GF-D8 (cell line): ENCODE results near the gene SLC24A3.

Source experiments
- DNase-seq: peaks from one replicate; lab custom pipeline; 2025; lab: John Stamatoyannopoulos, UW

The SLC24A3 gene

DNA sequence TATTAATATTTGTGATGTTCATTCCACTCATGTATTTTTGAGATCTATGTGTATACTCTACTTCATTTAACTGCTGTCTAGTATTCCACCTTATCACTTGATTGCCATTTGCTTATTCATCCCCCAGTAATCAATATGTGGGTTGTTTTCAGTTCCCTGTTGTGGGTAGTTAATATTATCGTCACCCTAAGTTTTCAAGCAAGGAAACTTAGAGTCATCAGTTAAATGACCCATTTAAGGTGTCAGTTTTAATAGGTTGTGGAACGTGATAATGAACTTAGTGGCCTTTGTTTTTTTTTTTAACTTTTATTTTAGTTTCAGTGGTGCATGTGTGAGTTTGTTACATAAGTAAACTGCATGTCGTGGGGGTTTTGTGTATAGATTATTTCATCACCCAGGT lies 90.3 kb downstream of the SLC24A3 start:
- no peak for DNase-seq

- DNase-seq, result no peak
Measured at GRCh38 chr20:19304389-19304788, 91.9 kb downstream of the SLC24A3 start.

DNA sequence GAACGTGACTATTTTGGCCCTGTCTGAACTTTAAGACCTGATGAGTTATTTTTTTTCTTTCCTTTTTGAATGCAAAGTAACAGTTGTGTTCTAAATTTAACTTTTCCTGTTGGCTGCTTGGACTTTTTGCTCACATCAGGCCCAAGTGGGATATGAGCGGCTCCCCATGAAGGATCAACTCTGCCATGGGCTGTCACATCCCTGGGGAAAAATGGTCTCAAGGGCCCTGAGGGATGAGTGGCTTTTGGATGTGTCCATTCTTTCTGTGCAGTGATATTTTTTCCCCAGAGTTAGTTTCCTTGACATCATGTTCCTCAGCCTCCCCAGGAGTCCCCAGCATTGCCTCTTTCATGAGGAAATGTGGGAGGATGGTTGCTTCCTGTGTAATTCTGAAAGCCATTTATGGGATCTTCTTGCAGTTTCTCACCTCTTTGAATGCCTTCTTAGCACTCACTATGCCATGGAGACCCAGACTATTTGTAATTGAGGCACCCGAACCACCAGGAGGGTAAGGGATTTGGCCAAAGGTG lies 92.5 kb downstream of the SLC24A3 start:
- DNase-seq, result no peak

DNA sequence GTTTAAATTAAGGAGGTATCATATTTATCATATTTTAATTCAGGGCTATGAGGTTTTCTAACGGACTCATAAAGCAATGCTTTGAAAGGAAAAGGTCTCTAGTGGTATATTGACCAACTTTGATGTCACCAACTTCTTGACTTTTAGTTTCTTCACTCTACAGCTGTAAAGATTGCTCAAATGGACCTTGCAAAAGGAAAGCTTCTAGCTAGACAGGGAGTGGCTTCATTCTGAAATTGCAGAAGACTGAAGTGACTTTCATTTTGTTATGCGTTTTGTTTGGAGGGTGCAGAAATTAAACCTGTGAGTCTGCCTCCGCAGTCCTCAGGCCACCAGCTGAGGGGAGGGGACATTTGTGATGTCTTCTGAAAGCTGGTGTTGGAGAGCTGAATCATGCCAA lies 95.7 kb downstream of the SLC24A3 start:
- DNase-seq, result no peak

DNA sequence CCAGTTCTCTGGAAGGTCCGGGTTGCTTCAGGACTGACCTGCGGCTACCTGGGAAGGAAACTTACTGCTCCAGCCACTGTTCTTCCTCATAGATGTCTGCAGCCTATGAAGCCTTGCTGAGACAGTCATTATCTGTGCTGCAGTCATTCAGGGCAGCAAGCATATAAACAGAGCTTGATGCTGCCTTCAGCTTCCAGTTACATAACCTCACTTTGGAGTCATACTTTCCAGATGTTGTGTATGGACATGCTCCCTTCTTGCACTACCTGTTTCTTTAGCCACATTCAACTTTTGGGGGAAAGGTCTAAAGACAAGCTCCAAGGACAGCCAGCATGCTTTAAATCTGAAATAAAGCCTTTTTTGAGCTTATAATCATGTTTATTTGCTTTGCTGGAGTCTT lies 98.1 kb downstream of the SLC24A3 start:
- no peak for DNase-seq

DNA sequence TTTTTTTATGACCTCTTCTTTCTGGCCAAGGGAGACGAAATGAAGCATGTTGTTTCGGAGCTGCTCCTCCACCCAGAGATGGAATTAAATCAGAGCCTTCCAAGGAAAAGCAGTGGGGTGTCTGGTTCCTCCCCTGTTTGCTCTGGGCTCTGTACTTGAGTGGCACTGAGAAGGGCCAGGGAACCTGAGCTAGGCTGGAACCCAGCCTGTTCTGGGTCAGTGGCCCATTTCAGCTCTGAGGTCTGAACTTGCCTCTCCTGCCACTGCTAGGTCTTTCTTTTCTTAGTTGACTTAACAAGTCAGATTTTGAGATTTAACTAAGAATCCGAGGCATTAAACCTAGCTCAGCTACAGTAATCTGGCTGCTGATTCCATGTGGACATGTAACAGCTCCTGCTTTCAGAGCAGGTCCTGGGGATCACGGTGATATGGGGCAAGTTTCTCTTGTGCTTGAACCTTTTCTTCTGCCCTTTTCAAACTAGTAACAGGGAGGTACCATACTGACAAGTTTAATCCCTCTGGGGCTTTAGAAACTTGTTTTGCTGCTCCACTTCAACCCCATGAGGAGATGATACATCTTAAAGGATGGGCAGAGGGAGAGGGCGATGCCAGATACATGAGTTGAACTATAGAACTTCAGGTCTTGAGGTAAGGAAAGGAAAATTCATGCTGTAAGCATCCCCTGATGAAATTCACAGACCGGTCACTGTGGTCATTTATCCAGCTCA lies 101.1 kb downstream of the SLC24A3 start:
- DNase-seq, result no peak

DNA sequence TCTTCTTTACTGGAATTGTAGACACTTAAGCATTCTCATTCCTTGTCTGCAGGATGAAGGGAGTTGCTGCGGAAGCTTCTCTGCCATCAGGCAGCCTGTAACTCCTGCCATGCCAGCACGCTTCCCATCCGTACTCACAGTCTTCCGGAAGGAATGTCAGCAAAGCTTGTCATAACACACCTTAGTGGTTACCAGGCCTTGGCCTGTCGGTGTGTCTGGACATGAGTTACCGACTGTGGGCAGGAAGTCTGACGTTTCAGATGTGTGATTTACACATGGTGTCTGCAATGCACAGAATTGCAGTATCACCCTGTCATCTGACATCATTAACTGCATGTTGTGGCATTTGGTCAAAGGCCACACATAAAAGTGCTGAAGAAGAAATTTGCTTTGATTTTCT lies 102.2 kb downstream of the SLC24A3 start:
- no peak for DNase-seq

GRCh38 chr20:19317237-19318069 lies 105.0 kb downstream of the SLC24A3 start:
- no peak for DNase-seq

DNA sequence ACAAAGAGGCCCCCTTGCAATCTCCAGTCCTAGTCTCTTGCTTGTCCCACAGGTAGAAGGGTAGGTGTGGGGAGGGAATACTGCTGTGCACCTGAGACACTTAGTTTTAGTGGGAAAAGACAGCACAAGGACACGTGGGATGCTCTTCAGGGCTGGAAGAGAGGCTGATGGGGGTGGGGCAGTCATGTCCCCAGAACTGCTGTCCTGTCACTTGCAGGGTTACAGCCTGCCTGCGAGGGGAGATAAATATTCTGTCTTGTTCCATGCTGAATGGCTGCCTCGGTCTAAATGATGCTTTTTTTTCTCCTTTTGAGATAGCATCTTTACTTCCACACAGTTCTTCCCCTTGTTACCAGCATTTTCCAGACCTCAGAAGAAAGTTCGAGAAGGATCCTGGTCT lies 106.2 kb downstream of the SLC24A3 start:
- DNase-seq, result no peak

- DNase-seq, result no peak
Measured at GRCh38 chr20:19320005-19320404, 107.6 kb downstream of the SLC24A3 start.

DNA sequence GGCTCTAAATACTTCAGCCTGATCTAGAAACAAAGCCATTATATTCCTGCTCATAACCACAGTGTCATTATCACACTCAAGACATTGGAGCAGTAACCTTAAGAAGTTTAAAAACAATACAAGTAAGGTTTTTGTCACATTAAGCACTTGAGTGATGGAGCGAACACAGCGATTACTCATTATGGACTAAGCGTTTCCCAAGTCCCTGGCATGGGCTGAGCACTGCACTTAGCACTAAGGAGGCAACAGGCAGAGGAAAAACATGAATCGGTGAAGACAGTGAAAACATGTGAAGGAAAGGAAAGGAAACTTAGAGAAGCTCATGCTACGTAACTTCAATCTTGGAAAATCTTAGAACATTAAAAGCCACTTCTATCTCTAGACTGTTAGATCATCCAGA lies 108.7 kb downstream of the SLC24A3 start:
- DNase-seq, result no peak

DNA sequence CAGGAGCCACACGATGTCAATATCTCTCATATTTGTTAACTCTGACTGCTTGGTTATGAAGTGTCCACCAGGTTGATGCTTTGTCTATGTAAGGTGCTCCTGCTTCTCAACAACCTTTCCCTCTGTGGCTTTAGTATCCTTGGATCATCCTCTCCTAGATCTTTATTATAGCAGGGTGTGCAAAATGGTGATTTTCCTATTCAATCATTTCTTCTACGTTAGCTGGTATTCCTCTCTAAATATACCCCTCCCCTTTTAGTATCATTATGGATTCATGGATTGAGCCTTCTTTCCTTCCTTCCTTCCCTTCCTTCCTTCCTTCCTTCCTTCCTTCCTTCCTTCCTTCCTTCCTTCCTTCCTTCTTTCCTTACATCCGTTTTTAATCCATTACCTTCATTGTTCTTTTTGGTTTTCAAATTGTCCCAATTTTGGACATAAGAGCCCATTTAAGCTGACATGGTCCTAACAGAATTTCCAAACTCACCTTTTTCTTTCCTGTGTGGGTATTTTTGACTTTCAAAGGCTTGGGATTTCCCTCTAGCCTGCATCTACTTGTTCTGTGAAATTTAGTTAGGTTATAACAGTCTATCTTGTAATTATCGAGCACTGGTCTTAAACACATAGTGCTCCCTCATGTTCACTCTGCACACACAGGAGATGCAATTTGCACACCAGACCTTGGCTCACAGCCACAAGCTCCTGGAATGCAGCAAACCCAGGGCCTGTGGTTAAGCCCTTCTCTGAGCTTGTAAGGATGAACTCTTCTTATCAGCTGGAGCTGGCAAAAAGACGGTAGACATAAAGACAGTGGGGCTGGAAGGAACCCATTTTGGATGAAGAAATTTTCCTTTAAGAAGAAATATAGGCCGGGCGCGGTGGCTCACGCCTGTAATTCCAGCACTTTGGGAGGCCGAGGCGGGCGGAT lies 109.9 kb downstream of the SLC24A3 start:
- no peak for DNase-seq

DNA sequence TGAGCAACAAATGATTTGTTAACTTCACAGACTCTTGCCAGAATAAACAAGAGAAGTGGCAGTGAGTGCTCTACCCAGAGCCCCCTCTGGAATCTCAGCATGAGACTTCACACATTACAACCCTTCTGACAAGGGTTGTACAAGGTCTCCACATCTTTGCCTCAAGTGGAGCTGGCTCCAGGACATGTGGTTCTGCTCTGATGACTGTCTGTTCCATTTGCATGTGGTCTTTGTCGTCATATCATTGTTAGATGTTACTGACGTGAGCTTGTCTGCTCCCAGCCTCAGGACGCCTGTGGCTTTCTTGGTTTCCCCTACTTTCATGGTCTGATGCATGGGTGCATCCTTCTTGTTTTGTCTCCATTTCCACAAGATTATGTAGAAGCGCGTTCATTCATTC lies 115.0 kb downstream of the SLC24A3 start:
- no peak for DNase-seq

GRCh38 chr20:19328676-19329075 lies 116.2 kb downstream of the SLC24A3 start:
- DNase-seq, result no peak

DNA sequence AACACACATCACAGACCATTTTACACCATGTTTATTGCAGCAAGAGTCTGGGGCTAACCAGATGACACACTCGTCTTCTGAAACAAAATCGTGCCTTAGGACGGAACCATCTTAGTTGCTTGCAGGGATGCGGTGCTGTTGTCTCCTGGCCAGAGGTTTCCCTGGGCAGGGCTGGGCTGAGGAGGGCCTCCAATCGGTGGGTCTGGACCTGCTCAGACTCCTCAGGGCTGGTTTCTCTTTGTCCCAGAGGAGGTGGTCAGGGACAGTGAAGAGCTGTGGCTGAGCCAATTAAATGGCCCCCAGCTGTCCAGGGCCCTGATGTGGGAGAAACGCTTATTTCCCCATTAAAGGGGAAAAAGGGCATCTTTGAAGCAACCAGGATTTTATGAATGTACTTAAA lies 117.6 kb downstream of the SLC24A3 start:
- no peak for DNase-seq

DNA sequence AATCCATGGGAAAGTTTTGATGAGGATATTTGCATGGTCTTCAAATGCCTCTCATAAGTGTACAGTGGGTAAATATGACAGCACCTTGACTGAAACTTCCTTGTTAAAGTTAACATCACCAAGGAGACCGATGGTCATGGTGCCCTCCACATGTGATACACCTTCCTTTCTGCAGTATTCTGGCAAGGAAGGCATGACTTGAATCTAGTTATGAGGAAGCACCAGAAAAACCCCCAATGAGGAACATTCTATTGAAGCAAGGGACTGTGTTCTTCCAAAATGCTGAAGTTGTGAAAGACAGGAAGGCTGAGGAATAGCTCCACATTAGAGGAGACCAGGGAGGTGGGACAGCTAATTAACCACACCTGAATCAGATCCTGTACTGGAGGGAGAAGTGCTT lies 118.3 kb downstream of the SLC24A3 start:
- no peak for DNase-seq

DNA sequence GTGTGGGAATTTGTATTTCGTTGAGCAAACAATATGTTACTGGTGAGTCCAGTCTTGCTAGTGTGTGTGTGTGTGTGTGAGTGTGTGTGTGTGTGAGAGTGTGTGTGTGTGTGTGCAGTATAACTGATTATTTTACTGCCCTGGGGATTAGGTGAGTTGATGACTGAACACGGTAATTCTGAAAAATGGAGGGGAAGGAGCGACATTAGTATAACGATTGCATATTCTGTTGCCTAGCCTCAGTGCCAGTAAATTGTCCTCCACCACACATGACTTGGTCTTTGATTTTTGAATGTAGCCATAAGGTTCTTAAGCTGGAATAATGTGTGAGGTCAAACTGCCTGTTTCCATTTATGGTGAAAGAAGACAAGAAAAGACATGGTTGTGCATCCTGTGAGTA lies 121.1 kb downstream of the SLC24A3 start:
- no peak for DNase-seq

DNA sequence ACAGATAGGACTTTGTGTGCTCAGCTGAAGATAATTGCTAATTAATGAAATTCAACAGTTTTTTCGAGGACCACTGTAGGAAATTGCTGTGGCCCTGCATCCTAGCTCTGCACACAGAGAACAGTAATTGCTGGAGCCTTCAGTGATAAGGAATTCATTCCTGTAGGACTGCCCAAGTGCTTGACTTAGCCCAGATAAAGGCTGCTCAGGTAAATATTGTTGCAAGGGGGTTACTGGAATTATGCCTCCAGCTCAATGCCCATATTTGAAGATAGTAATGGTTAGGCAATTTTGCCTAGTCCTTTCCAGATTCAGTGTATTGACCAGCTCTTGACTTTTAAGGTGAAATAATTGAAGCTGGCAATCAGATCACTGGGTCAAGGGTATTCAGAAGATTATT lies 122.9 kb downstream of the SLC24A3 start:
- DNase-seq, result no peak

GRCh38 chr20:19335916-19336315 lies 123.5 kb downstream of the SLC24A3 start:
- DNase-seq, result no peak

DNA sequence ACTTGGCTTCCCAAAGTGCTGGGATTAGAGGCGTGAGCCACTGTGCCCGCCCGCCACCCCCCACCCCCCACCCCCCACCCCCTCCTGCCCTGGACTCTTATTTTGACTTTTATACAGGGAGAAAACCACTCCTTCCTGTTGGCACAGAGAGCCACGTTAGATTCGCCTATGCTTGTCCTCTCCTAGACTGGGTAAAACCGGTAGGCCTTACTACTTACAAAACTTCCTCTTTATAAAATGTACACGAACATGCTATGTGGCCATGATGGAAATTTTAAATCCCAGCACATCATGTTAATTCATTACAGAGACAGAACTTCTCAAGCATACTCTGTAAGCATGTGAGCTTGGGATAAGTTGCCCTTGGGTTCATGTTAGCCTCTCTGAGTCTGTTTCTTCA lies 124.2 kb downstream of the SLC24A3 start:
- DNase-seq, result no peak

- DNase-seq, result no peak
Measured at GRCh38 chr20:19338380-19338779, 125.9 kb downstream of the SLC24A3 start.

DNA sequence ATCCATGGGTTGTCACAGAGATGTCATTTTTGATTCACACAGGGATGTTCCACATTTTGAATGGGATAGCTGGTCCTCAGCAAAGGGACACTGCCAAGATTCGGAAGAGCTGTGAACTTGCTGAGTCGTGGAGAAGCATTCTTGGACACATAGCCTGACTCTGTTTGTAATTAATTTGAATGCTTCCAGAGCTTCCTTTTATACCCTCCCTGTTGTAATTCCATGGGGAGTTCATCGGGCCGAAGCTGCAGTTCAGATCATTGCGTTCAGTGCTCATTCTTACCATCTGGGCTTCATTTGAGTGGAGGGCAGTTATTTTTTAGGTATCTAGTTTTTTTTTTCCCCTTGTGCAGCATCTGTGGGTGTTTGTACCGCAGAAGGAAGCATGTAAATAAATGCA lies 126.5 kb downstream of the SLC24A3 start:
- DNase-seq, result no peak
